ENCODE measurements around the gene PSMD5. TPM values are rescaled to one million over a fixed set of nuclear protein-coding genes. Genes with fewer than 3 reads are reported as not detected.

The PSMD5 gene
- polyA plus RNA-seq, 1 donor (not counting 4 experiments of a cell fraction or from before 2014, with no cell fraction given), result 55.2 TPM

GRCh38 chr9:120839146-120839545 lies 3.6 kb downstream of the PSMD5 start:
- dilution Hi-C loops (cut with MboI; ENCODE audit: extremely low pct_ligation_motif_present, low sequenced_read_pairs), result no loop called here
- Histone ChIP-seq H3K4me3 (ENCODE audit: control insufficient read depth in 2 of 3, extremely low read depth in 1 of 3, insufficient read depth in 2 of 3, low read depth in 1 of 3, low read length in 3 of 3) (no peak overlapping the region), H3K9ac (ENCODE audit: control insufficient read depth, extremely low read depth, insufficient read depth, low read length) (no peak overlapping the region), H3K4me1 (ENCODE audit: control insufficient read depth, extremely low read depth, insufficient read depth, low read length) (peaks cover 12% of the 10 kb centered on the region), H3K27me3 (ENCODE audit: control insufficient read depth, extremely low read depth, insufficient read depth, low read length) (no peaks in the 10 kb centered on the region), H3K4me2 (ENCODE audit: control insufficient read depth, extremely low read depth, insufficient read depth, low read depth, low read length) (no peak overlapping the region), H3K9me1 (ENCODE audit: control insufficient read depth, extremely low read depth, insufficient read depth, low read length) (no peaks in the 10 kb centered on the region), H3K36me3 (ENCODE audit: control insufficient read depth in 2 of 2, extremely low read depth in 1 of 2, insufficient read depth in 2 of 2, low read length in 2 of 2) (peaks cover 4 to 6% of the 10 kb centered on the region in 2 experiments), H3K27ac (ENCODE audit: control insufficient read depth, insufficient read depth, low read length) (no peak overlapping the region), H4K20me1 (ENCODE audit: control insufficient read depth, extremely low read depth, insufficient read depth, low read length) (no peaks in the 10 kb centered on the region), H3K79me2 (ENCODE audit: control insufficient read depth, insufficient read depth, low read length) (peaks cover 57% of the 10 kb centered on the region), H3K9me3 (ENCODE audit: control insufficient read depth, low read depth, low read length) (no peaks in the 10 kb centered on the region), H2AFZ (ENCODE audit: control insufficient read depth, low read length) (no peak overlapping the region)
- no peak for DNase-seq (ENCODE audit: low read depth, low spot score)
- FAIRE-seq, result no peak
- TF ChIP-seq CTCF (optimal IDR thresholded peaks at IDR 0.05 in 1 of 3, IDR thresholded peaks at IDR 0.05 in 1 of 3, conservative IDR thresholded peaks at IDR 0.05 in 1 of 3; ENCODE audit: extremely low read depth in 1 of 3, insufficient read depth in 2 of 3, low read length in 3 of 3) (no peak), EZH2 (IDR thresholded peaks at IDR 0.05; ENCODE audit: low read length) (no peak)

- Histone ChIP-seq H3K4me3 (ENCODE audit: control insufficient read depth in 2 of 3, extremely low read depth in 1 of 3, insufficient read depth in 2 of 3, low read depth in 1 of 3, low read length in 3 of 3) (no peak overlapping the region), H3K4me2 (ENCODE audit: control insufficient read depth, extremely low read depth, insufficient read depth, low read depth, low read length) (no peak overlapping the region), H3K27ac (ENCODE audit: control insufficient read depth, insufficient read depth, low read length) (no peak overlapping the region), H3K27me3 (ENCODE audit: control insufficient read depth, extremely low read depth, insufficient read depth, low read length) (no peaks in the 10 kb centered on the region), H3K9ac (ENCODE audit: control insufficient read depth, extremely low read depth, insufficient read depth, low read length) (no peak overlapping the region), H3K79me2 (ENCODE audit: control insufficient read depth, insufficient read depth, low read length) (peaks cover 55% of the 10 kb centered on the region), H4K20me1 (ENCODE audit: control insufficient read depth, extremely low read depth, insufficient read depth, low read length) (no peaks in the 10 kb centered on the region), H3K9me1 (ENCODE audit: control insufficient read depth, extremely low read depth, insufficient read depth, low read length) (no peaks in the 10 kb centered on the region), H2AFZ (ENCODE audit: control insufficient read depth, low read length) (no peak overlapping the region), H3K4me1 (ENCODE audit: control insufficient read depth, extremely low read depth, insufficient read depth, low read length) (peaks cover 7% of the 10 kb centered on the region), H3K36me3 (ENCODE audit: control insufficient read depth in 2 of 2, extremely low read depth in 1 of 2, insufficient read depth in 2 of 2, low read length in 2 of 2) (peaks cover 4 to 7% of the 10 kb centered on the region in 2 experiments), H3K9me3 (ENCODE audit: control insufficient read depth, low read depth, low read length) (no peaks in the 10 kb centered on the region)
- DNase-seq (ENCODE audit: low read depth, low spot score) (no peak), FAIRE-seq (no peak)
- TF ChIP-seq CTCF (optimal IDR thresholded peaks at IDR 0.05 in 1 of 3, IDR thresholded peaks at IDR 0.05 in 1 of 3, conservative IDR thresholded peaks at IDR 0.05 in 1 of 3; ENCODE audit: extremely low read depth in 1 of 3, insufficient read depth in 2 of 3, low read length in 3 of 3), result no peak
- TF ChIP-seq EZH2 (IDR thresholded peaks at IDR 0.05; ENCODE audit: low read length), result no peak
- dilution Hi-C loops (cut with MboI; ENCODE audit: extremely low pct_ligation_motif_present, low sequenced_read_pairs), result no loop called here
Observed at GRCh38 chr9:120837921-120838320, 4.8 kb downstream of the PSMD5 start.
